Liver (tissue), 9 donors: ENCODE data around the gene KIF4A. TPM values are rescaled to one million over a fixed set of nuclear protein-coding genes. Genes with fewer than 3 reads are reported as not detected.

ENCODE experiments used
- DNase-seq: peaks from one replicate; pipeline ENCODE4 v3.0.0-alpha.2; 2017; ENCODE audit warnings: low spot score
- H3K27ac ChIP-seq, 2 donors: one replicate each; pipeline ENCODE4 v1.7.0; 2013; ENCODE audit warnings: inconsistent platforms in 2 of 2, low read length in 2 of 2, control low read depth in 1 of 2, low read depth in 1 of 2, mild to moderate bottlenecking in 1 of 2
- H3K27me3 ChIP-seq, 4 donors: one replicate each; pipeline versions ENCODE4 v1.6.1 to v1.7.0; 2013; ENCODE audit warnings: low read length in 3 of 4, inconsistent platforms in 1 of 4, mild to moderate bottlenecking in 1 of 4, moderate library complexity in 1 of 4; ENCODE audit not compliant: control insufficient read depth in 4 of 4, insufficient read depth in 4 of 4
- H3K36me3 ChIP-seq, 4 donors: one replicate each; pipeline versions ENCODE4 v1.6.1 to v1.7.0; 2013; ENCODE audit warnings: low read length in 3 of 4, mild to moderate bottlenecking in 3 of 4, low read depth in 1 of 4, moderate library complexity in 1 of 4; ENCODE audit not compliant: control insufficient read depth in 4 of 4, insufficient read depth in 3 of 4
- H3K4me1 ChIP-seq, 4 donors: one replicate each; pipeline versions ENCODE4 v1.6.1 to v1.7.0; 2013; ENCODE audit warnings: low read length in 3 of 4, mild to moderate bottlenecking in 3 of 4, moderate library complexity in 1 of 4; ENCODE audit not compliant: control insufficient read depth in 4 of 4, insufficient read depth in 4 of 4
- H3K4me3 ChIP-seq, 3 donors: one replicate each; pipeline versions ENCODE4 v1.6.1 to v1.7.0; 2013; ENCODE audit warnings: low read length in 3 of 3, control low read depth in 1 of 3, low read depth in 1 of 3, mild to moderate bottlenecking in 1 of 3
- H3K9ac ChIP-seq, 2 donors: one replicate each; pipeline ENCODE4 v1.7.0; 2013; ENCODE audit warnings: low read length in 2 of 2, mild to moderate bottlenecking in 2 of 2, moderate library complexity in 2 of 2, control low read depth in 1 of 2, low read depth in 1 of 2
- H3K9me3 ChIP-seq, 4 donors: one replicate each; pipeline versions ENCODE4 v1.6.1 to v1.7.0; 2013; ENCODE audit warnings: low read length in 3 of 4; ENCODE audit not compliant: control insufficient read depth in 4 of 4
- EGR1 ChIP-seq, 2 donors: IDR thresholded peaks; 2 replicates each; pipeline ENCODE4 v1.6.1; 2016 to 2018; ENCODE audit warnings: antibody characterized with exemption in 2 of 2, low read depth in 2 of 2
- FOXA1 ChIP-seq: IDR thresholded peaks from 2 replicates; pipeline ENCODE4 v1.6.1; 2016; ENCODE audit warnings: antibody characterized with exemption
- FOXA2 ChIP-seq: IDR thresholded peaks from 2 replicates; pipeline ENCODE4 v1.6.1; 2016; ENCODE audit warnings: antibody characterized with exemption
- GABPA ChIP-seq, 2 donors: IDR thresholded peaks in 1 of 2; conservative IDR thresholded peaks in 1 of 2; 2 replicates each; pipeline ENCODE4 v1.6.1; 2016; ENCODE audit warnings: antibody characterized with exemption in 2 of 2, mild to moderate bottlenecking in 1 of 2, moderate library complexity in 1 of 2
- HNF4A ChIP-seq, 2 donors: conservative IDR thresholded peaks; 2 replicates each; pipeline ENCODE4 v1.6.1; 2016; ENCODE audit warnings: antibody characterized with exemption in 2 of 2, mild to moderate bottlenecking in 2 of 2
- HNF4G ChIP-seq: IDR thresholded peaks from 2 replicates; pipeline ENCODE4 v1.6.1; 2016; ENCODE audit warnings: antibody characterized with exemption
- JUND ChIP-seq, 2 donors: IDR thresholded peaks; 2 replicates each; pipeline ENCODE4 v1.6.1; 2016; ENCODE audit warnings: antibody characterized with exemption in 2 of 2
- NR2F2 ChIP-seq: IDR thresholded peaks from 2 replicates; pipeline ENCODE4 v1.6.1; 2016; ENCODE audit warnings: antibody characterized with exemption
- RAD21 ChIP-seq, 2 donors: IDR thresholded peaks; 2 replicates each; pipeline ENCODE4 v1.6.1; 2016; ENCODE audit warnings: antibody characterized with exemption in 2 of 2, mild to moderate bottlenecking in 2 of 2
- RXRA ChIP-seq, 2 donors: IDR thresholded peaks; 2 replicates each; pipeline ENCODE4 v1.6.1; 2017 to 2018; ENCODE audit warnings: antibody characterized with exemption in 2 of 2, mild to moderate bottlenecking in 1 of 2
- SP1 ChIP-seq: IDR thresholded peaks from 2 replicates; pipeline ENCODE4 v1.6.1; 2018; ENCODE audit warnings: antibody characterized with exemption, mild to moderate bottlenecking
- TAF1 ChIP-seq: conservative IDR thresholded peaks from 2 replicates; pipeline ENCODE4 v1.6.1; 2016; ENCODE audit warnings: antibody characterized with exemption, mild to moderate bottlenecking
- YY1 ChIP-seq: IDR thresholded peaks from 2 replicates; pipeline ENCODE4 v1.6.1; 2016; ENCODE audit warnings: antibody characterized with exemption, mild to moderate bottlenecking
- WGBS: extraction: QIAGEN DNeasy Blood & Tissue Kit; methylation state at CpG from one replicate; pipeline ENCODE4 v1.1.7; 2013; 5-methylcytosine and 5-hydroxymethylcytosine counted together
- polyA plus RNA-seq, 2 donors: library from polyadenylated mRNA; stranded (reverse) in 1 of 2; unstranded in 1 of 2; fragments of 200-250 nt in 1 of 2; fragments of >200 nt in 1 of 2; fragmentation: Nextera tagmentation in 1 of 2; extraction: Ambion mirVana in 1 of 2; gene quantifications; one replicate each; pipeline versions ENCODE4 v1.2.1 to v1.2.3, GENCODE V29; 2013 to 2015
- total RNA-seq, 2 donors: library from RNA; depleted of rRNA; stranded (reverse); fragments of >200 nt; gene quantifications; one replicate each; pipeline ENCODE4 v1.2.3, GENCODE V29; 2014
- TF ChIP-seq, protein P1 (sequence below): fragments of 150-350 bp; IDR thresholded peaks from 2 replicates; pipeline ENCODE4 v1.5.1; 2017; ENCODE audit warnings: improper control_type of control experiment, low read depth, low read length; ENCODE audit not compliant: missing input control
- TF ChIP-seq, protein P2 (sequence below): IDR thresholded peaks from 2 replicates; pipeline ENCODE4 v1.6.1; 2016; ENCODE audit warnings: antibody characterized with exemption, mild to moderate bottlenecking
- TF ChIP-seq, protein P3 (sequence below): IDR thresholded peaks from 2 replicates; pipeline ENCODE4 v1.6.1; 2016; ENCODE audit warnings: antibody characterized with exemption
- TF ChIP-seq, protein P4 (sequence below): IDR thresholded peaks from 2 replicates; pipeline ENCODE4 v1.6.1; 2016; ENCODE audit warnings: antibody characterized with exemption
- TF ChIP-seq, protein P5 (sequence below): IDR thresholded peaks from 2 replicates; pipeline ENCODE4 v1.6.1; 2016; ENCODE audit warnings: antibody characterized with exemption
- donor health status: healthy.
- donor health status: healthy.
- donor health status: healthy.
- donor health status: healthy.
- donor health status: healthy.

KIF4A gene
- total and polyA plus RNA-seq, 4 donors: under 0.01 to 17.3 (median 0.50) TPM

DNA sequence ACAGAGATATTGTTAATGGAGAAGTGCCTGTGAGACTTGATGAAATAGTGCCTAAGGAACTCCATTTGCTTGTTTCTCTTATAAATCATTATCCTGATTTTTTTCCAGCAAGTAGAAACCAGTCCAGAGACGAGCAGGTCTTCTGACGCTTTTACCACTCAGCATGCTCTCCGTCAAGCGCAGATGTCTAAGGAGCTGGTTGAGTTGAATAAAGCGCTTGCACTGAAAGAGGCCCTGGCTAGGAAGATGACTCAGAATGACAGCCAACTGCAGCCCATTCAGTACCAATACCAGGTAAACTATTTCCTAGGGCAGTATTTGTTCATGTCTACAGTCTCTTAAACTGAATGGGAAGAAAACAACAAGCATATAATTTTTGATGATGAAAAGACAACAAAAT is 63.6 kb downstream of the KIF4A start:
- Histone ChIP-seq H3K9me3 (no peaks in the 10 kb centered on the region), H3K4me3 (no peak overlapping the region)

More for the DNA sequence above, 63.6 kb downstream of the KIF4A start:
- TF ChIP-seq SP1 (no peak), YY1 (no peak), JUND (IDR thresholded peaks at IDR 0.05) (no peak), GABPA (IDR thresholded peaks at IDR 0.05 in 1 of 2, conservative IDR thresholded peaks at IDR 0.05 in 1 of 2) (no peak), NR2F2 (no peak), RAD21 (IDR thresholded peaks at IDR 0.05) (no peak), FOXA1 (no peak), EGR1 (IDR thresholded peaks at IDR 0.05; ENCODE audit: low read depth in 2 of 2) (no peak), HNF4G (no peak), FOXA2 (no peak), RXRA (IDR thresholded peaks at IDR 0.05) (no peak), HNF4A (conservative IDR thresholded peaks at IDR 0.05) (no peak), TAF1 (no peak)
- TF ChIP-seq, protein P1, sequence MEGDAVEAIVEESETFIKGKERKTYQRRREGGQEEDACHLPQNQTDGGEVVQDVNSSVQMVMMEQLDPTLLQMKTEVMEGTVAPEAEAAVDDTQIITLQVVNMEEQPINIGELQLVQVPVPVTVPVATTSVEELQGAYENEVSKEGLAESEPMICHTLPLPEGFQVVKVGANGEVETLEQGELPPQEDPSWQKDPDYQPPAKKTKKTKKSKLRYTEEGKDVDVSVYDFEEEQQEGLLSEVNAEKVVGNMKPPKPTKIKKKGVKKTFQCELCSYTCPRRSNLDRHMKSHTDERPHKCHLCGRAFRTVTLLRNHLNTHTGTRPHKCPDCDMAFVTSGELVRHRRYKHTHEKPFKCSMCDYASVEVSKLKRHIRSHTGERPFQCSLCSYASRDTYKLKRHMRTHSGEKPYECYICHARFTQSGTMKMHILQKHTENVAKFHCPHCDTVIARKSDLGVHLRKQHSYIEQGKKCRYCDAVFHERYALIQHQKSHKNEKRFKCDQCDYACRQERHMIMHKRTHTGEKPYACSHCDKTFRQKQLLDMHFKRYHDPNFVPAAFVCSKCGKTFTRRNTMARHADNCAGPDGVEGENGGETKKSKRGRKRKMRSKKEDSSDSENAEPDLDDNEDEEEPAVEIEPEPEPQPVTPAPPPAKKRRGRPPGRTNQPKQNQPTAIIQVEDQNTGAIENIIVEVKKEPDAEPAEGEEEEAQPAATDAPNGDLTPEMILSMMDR: no peak
- TF ChIP-seq, protein P2, sequence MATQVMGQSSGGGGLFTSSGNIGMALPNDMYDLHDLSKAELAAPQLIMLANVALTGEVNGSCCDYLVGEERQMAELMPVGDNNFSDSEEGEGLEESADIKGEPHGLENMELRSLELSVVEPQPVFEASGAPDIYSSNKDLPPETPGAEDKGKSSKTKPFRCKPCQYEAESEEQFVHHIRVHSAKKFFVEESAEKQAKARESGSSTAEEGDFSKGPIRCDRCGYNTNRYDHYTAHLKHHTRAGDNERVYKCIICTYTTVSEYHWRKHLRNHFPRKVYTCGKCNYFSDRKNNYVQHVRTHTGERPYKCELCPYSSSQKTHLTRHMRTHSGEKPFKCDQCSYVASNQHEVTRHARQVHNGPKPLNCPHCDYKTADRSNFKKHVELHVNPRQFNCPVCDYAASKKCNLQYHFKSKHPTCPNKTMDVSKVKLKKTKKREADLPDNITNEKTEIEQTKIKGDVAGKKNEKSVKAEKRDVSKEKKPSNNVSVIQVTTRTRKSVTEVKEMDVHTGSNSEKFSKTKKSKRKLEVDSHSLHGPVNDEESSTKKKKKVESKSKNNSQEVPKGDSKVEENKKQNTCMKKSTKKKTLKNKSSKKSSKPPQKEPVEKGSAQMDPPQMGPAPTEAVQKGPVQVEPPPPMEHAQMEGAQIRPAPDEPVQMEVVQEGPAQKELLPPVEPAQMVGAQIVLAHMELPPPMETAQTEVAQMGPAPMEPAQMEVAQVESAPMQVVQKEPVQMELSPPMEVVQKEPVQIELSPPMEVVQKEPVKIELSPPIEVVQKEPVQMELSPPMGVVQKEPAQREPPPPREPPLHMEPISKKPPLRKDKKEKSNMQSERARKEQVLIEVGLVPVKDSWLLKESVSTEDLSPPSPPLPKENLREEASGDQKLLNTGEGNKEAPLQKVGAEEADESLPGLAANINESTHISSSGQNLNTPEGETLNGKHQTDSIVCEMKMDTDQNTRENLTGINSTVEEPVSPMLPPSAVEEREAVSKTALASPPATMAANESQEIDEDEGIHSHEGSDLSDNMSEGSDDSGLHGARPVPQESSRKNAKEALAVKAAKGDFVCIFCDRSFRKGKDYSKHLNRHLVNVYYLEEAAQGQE: no peak
- TF ChIP-seq, protein P3, sequence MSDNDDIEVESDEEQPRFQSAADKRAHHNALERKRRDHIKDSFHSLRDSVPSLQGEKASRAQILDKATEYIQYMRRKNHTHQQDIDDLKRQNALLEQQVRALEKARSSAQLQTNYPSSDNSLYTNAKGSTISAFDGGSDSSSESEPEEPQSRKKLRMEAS: no peak
- TF ChIP-seq, protein P4, sequence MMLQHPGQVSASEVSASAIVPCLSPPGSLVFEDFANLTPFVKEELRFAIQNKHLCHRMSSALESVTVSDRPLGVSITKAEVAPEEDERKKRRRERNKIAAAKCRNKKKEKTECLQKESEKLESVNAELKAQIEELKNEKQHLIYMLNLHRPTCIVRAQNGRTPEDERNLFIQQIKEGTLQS: no peak
- TF ChIP-seq, protein P5, sequence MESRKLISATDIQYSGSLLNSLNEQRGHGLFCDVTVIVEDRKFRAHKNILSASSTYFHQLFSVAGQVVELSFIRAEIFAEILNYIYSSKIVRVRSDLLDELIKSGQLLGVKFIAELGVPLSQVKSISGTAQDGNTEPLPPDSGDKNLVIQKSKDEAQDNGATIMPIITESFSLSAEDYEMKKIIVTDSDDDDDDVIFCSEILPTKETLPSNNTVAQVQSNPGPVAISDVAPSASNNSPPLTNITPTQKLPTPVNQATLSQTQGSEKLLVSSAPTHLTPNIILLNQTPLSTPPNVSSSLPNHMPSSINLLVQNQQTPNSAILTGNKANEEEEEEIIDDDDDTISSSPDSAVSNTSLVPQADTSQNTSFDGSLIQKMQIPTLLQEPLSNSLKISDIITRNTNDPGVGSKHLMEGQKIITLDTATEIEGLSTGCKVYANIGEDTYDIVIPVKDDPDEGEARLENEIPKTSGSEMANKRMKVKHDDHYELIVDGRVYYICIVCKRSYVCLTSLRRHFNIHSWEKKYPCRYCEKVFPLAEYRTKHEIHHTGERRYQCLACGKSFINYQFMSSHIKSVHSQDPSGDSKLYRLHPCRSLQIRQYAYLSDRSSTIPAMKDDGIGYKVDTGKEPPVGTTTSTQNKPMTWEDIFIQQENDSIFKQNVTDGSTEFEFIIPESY: no peak
- 98% methylated on average over 5 of the region's 5 CpGs for WGBS
- Histone ChIP-seq H3K27me3 (no peaks in the 10 kb centered on the region), H3K4me1 (no peaks in the 10 kb centered on the region), H3K27ac (no peak overlapping the region), H3K9ac (no peak overlapping the region), H3K36me3 (no peaks in the 10 kb centered on the region)
- DNase-seq: no peak
